OCI-M1 (cell line): ENCODE measurements around the gene TBC1D12.
"Not testable (repeated sequence)": the region's sequence is repeated elsewhere in the genome, so short reads cannot be mapped to it uniquely, and the experiment has no call there.

Experiments
- DNase-seq: peaks from one replicate; lab custom pipeline; 2025; lab: John Stamatoyannopoulos, UW

TBC1D12 gene

GRCh38 chr10:94546049-94546900, 143.9 kb downstream of the TBC1D12 start:
- peak; percentile 67 for DNase-seq

- DNase-seq = no peak
Measured at GRCh38 chr10:94546901-94547185, 144.5 kb downstream of the TBC1D12 start.

GRCh38 chr10:94549221-94549620, 146.9 kb downstream of the TBC1D12 start:
- DNase-seq = no peak

- not testable (repeated sequence) for DNase-seq
Measured at GRCh38 chr10:94567714-94568307, 165.5 kb downstream of the TBC1D12 start.

GRCh38 chr10:94571081-94571480, 168.7 kb downstream of the TBC1D12 start:
- DNase-seq = no peak

- no peak for DNase-seq
Measured at GRCh38 chr10:94571528-94571927, 169.2 kb downstream of the TBC1D12 start.

- DNase-seq = no peak
Measured at GRCh38 chr10:94578790-94579189, 176.4 kb downstream of the TBC1D12 start.

GRCh38 chr10:94583124-94583523, 180.8 kb downstream of the TBC1D12 start:
- DNase-seq = peak; percentile 50
